GM12878 (cell line): ENCODE measurements around the gene NCOA6. TPM values are rescaled to one million over a fixed set of nuclear protein-coding genes. Genes with fewer than 3 reads are reported as not detected.

Experiments
- ATAC-seq: fragments of 200-7000 bp; cut with Tn5 transposase; 3 replicates; pipeline ENCODE4 v1.9.1; 2020; ENCODE audit warnings: mild to moderate bottlenecking, moderate library complexity
- BruUV-seq: library from RNA; stranded (reverse); fragments of 400-500 nt; replicated peaks from 2 replicates; lab custom pipeline; 2021; lab: Mats Ljungman, UMichigan
- CTCF ChIA-PET: fragments of 300-600 bp; sonication (Branson Sonifier 250); formaldehyde crosslinking; extraction: SDS; loops from one replicate; lab custom pipeline; 2021; ENCODE audit warnings: inconsistent platforms; lab: Yijun Ruan, JAX
- POLR2A ChIA-PET: fragments of 350-600 bp; formaldehyde crosslinking; extraction: SDS; loops from one replicate; lab custom pipeline; 2021; ENCODE audit warnings: inconsistent platforms; lab: Charles Lee
- RAD21 ChIA-PET: fragments of 300-600 bp; sonication (Branson Sonifier 250); formaldehyde crosslinking; loops from one replicate; lab custom pipeline; 2023; ENCODE audit warnings: antibody characterized with exemption; ENCODE audit not compliant: unreplicated experiment; lab: Charles Lee
- SMC1A ChIA-PET: fragments of 300-600 bp; sonication (Branson Sonifier 250); formaldehyde crosslinking; loops from one replicate; lab custom pipeline; 2023; ENCODE audit not compliant: unreplicated experiment, uncharacterized antibody; lab: Charles Lee
- DNase-seq: peaks from one replicate; pipeline ENCODE4 v3.0.0-alpha.2; 2011; ENCODE audit warnings: low read depth, low spot score
- FAIRE-seq: peaks from 3 replicates; lab custom pipeline; 2011; peaks lifted over from hg19 to GRCh38; lab: Jason Lieb, UNC
- H2AFZ ChIP-seq: 2 replicates; pipeline ENCODE4 v1.6.0; 2011; ENCODE audit warnings: low read depth, low read length, control low read depth; ENCODE audit not compliant: control insufficient read depth
- H3K27ac ChIP-seq: 2 replicates; pipeline ENCODE4 v1.5.1; 2011; ENCODE audit warnings: control low read depth; ENCODE audit not compliant: control insufficient read depth, insufficient read depth
- H3K27me3 ChIP-seq, 2 experiments: replicated peaks in 1 of 2; 2 replicates each; pipeline versions ENCODE4 v1.6.0 to v1.6.1; 2011; ENCODE audit warnings: low read length in 1 of 2; ENCODE audit not compliant: control insufficient read depth in 2 of 2, insufficient read depth in 2 of 2
- H3K36me3 ChIP-seq, 2 experiments: 2 replicates each; pipeline ENCODE4 v1.5.1; 2011; ENCODE audit warnings: low read length in 1 of 2; ENCODE audit not compliant: control insufficient read depth in 2 of 2, insufficient read depth in 2 of 2
- H3K4me1 ChIP-seq: 2 replicates; pipeline ENCODE4 v1.6.1; 2011; ENCODE audit warnings: mild to moderate bottlenecking, low read length, moderate library complexity, mixed read lengths; ENCODE audit not compliant: control insufficient read depth, insufficient read depth
- H3K4me2 ChIP-seq: 2 replicates; pipeline ENCODE4 v1.6.0; 2011; ENCODE audit warnings: control low read depth; ENCODE audit not compliant: control insufficient read depth, insufficient read depth
- H3K4me3 ChIP-seq: fragments of 200-600 bp; sonication (generic); 2 replicates; pipeline ENCODE4 v1.5.1; 2016
- H3K79me2 ChIP-seq: 2 replicates; pipeline ENCODE4 v1.6.0; 2011; ENCODE audit warnings: low read length; ENCODE audit not compliant: control insufficient read depth, insufficient read depth
- H3K9ac ChIP-seq: 2 replicates; pipeline ENCODE4 v1.8.0; 2011; ENCODE audit warnings: low read length, control low read depth, mixed read lengths; ENCODE audit not compliant: control insufficient read depth, insufficient read depth
- H3K9me3 ChIP-seq: replicated peaks from 3 replicates; pipeline ENCODE4 v1.5.1; 2011; ENCODE audit warnings: mild to moderate bottlenecking, low read length; ENCODE audit not compliant: control insufficient read depth, insufficient read depth
- H4K20me1 ChIP-seq: 2 replicates; pipeline ENCODE4 v1.6.0; 2011; ENCODE audit not compliant: control insufficient read depth, insufficient read depth
- CEBPZ ChIP-seq: fragments of 150-350 bp; IDR thresholded peaks from 2 replicates; pipeline ENCODE4 v1.6.1; 2016; ENCODE audit warnings: low read depth, low read length
- PRDM15 ChIP-seq: fragments of 450-650 bp; formaldehyde crosslinking; IDR thresholded peaks from 2 replicates; pipeline ENCODE4 v1.4.0; 2020; ENCODE audit warnings: mild to moderate bottlenecking, moderate library complexity
- WRNIP1 ChIP-seq: IDR thresholded peaks from 2 replicates; pipeline ENCODE4 v1.6.1; 2011; ENCODE audit warnings: low read depth, low read length, improper control_type of control experiment, borderline replicate concordance
- ZNF24 ChIP-seq: fragments of 450-650 bp; IDR thresholded peaks from 2 replicates; pipeline ENCODE4 v1.6.1; 2017; ENCODE audit warnings: antibody characterized with exemption, mild to moderate bottlenecking
- ZNF592 ChIP-seq: fragments of 450-650 bp; IDR thresholded peaks from 2 replicates; pipeline ENCODE4 v1.6.1; 2017; ENCODE audit warnings: mild to moderate bottlenecking, moderate library complexity
- WGBS: methylation state at CpG from one replicate; pipeline ENCODE4 v1.1.6; 2016; ENCODE audit warnings: low lambda C conversion rate; ENCODE audit not compliant: insufficient replicate concordance, insufficient coverage; ENCODE audit errors: missing lambda C conversion rate; 5-methylcytosine and 5-hydroxymethylcytosine counted together
- in situ Hi-C: fragments of 300-500 bp; cut with MboI; formaldehyde crosslinking; loops from 9 replicates; pipeline ENCODE4 v1.14.3; 2018; ENCODE audit warnings: mixed read lengths
- intact Hi-C: fragments of 100-400 bp; cut with micrococcal nuclease; formaldehyde crosslinking; loops from one replicate; pipeline ENCODE4 v1.14.2; 2022; ENCODE audit not compliant: unreplicated experiment
- polyA plus RNA-seq, 11 experiments: library from polyadenylated mRNA; depleted of rRNA in 4 of 11; unstranded in 6 of 11; stranded (reverse) in 5 of 11; fragments of >200 nt; fragmentation: Nextera tagmentation in 4 of 11; fragmentation: Illumina TruSeq in 1 of 11; extraction: Ambion mirVana in 4 of 11; extraction: Trizol in 1 of 11; gene quantifications; 1 replicate in 1 of 11; 2 replicates in 10 of 11; pipeline versions ENCODE4 v1.2.1 to v1.2.3, GENCODE V29; 2011 to 2016; ENCODE audit warnings: inconsistent platforms in 2 of 11, missing spikeins in 2 of 11, low read depth in 1 of 11
- total RNA-seq, 4 experiments: library from RNA; depleted of rRNA in 3 of 4; stranded (reverse); fragments of >200 nt in 3 of 4; fragmentation: Illumina TruSeq in 1 of 4; extraction: Trizol in 1 of 4; gene quantifications; 2 replicates each; pipeline versions ENCODE4 v1.2.1 to v1.2.3, GENCODE V29; 2013 to 2021
- TF ChIP-seq, protein P1 (sequence below): IDR thresholded peaks from 2 replicates; pipeline ENCODE4 v1.6.1; 2011; ENCODE audit warnings: borderline replicate concordance, low read depth, mild to moderate bottlenecking, moderate library complexity, low read length; ENCODE audit not compliant: insufficient read depth, poor library complexity, severe bottlenecking

The NCOA6 gene
- total and polyA plus RNA-seq, 10 of the 15 experiments (the other 5 are each of a cell fraction or from before 2014, with no cell fraction given) = 6.1 to 20.6 (median 12.6) TPM

DNA sequence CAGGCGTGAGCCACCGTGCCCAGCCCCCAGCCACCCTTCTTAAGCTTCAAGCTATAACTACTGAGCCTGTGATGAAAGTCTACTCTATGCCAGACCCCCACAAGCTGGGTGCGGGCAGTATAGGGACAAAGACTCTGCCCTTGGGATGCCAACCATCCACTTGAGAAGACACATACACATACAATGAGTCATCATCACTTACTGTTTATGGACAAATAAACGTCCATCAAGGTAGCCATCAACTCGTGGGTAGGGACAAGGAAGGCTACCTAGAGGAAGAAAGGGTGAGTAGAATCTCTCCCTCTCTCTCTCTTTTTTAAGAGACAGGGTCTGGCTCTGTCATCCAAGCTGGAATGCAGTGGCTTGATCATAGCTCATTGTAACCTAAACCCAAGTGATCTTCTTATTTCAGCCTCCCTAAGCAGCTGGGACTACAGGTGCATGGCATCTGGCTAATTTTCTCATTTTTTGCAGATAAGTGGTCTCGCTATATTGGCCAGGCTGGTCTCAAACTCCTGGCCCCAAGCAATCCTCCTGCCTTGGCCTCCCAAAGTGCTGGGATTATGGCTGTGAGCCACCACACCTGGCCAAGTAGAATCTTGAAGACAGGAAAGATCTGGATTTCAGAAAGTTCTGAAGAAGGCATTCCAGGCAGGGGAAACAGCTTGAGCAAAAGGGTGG, 123.9 kb downstream of the NCOA6 start:
- intact Hi-C loops = no loop called here
- TF ChIP-seq ZNF24 (no peak), PRDM15 (CRISPR knock-in tag) (no peak), ZNF592 (no peak), CEBPZ (no peak), WRNIP1 (no peak)
- TF ChIP-seq, protein P1, sequence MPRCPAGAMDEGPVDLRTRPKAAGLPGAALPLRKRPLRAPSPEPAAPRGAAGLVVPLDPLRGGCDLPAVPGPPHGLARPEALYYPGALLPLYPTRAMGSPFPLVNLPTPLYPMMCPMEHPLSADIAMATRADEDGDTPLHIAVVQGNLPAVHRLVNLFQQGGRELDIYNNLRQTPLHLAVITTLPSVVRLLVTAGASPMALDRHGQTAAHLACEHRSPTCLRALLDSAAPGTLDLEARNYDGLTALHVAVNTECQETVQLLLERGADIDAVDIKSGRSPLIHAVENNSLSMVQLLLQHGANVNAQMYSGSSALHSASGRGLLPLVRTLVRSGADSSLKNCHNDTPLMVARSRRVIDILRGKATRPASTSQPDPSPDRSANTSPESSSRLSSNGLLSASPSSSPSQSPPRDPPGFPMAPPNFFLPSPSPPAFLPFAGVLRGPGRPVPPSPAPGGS = no peak
- DNase-seq (no peak), FAIRE-seq (no peak), ATAC-seq (no peak)
- POLR2A ChIA-PET = no interaction called here
- SMC1A ChIA-PET = interaction anchor here (1.6 kb wide), 1 partner anchor 389 kb away, joined by 3 read pairs; no protein-coding TSS in a partner anchor
- Histone ChIP-seq H3K9me3 (no peaks in the 10 kb centered on the region), H3K36me3 (no peaks in the 10 kb centered on the region), H3K4me3 (no peak overlapping the region), H4K20me1 (no peaks in the 10 kb centered on the region), H3K4me1 (peaks cover 3% of the 10 kb centered on the region; the same call in 1 of the 2 replicates), H3K27me3 (no peaks in the 10 kb centered on the region), H3K27ac (no peak overlapping the region), H3K79me2 (no peaks in the 10 kb centered on the region), H3K4me2 (no peak overlapping the region), H2AFZ (no peak overlapping the region), H3K9ac (no peak overlapping the region)
- in situ Hi-C loops = no loop called here
- WGBS = 62% methylated on average over 6 of the region's 6 CpGs
- BruUV-seq = no TSS peak
- CTCF ChIA-PET = no interaction called here
- RAD21 ChIA-PET = interaction anchor here (0.6 to 0.9 kb wide), 2 partner anchors 68 to 345 kb away, joined by 3 read pairs; no protein-coding TSS in a partner anchor
